HepG2 (cell line): Measurements from ENCODE around the gene ADAMTS17.

Experiments
- CHD4 ChIP-seq: fragments of 200-600 bp; sonication (generic); IDR thresholded peaks from 2 replicates; pipeline ENCODE4 v1.7.0; 2017; ENCODE audit warnings: mild to moderate bottlenecking, low read length, borderline replicate concordance
- CTCF ChIP-seq: sonication (generic); formaldehyde crosslinking; IDR thresholded peaks from 2 replicates; pipeline ENCODE4 v1.5.0; 2020; ENCODE audit warnings: mild to moderate bottlenecking, missing genetic modification reagents, moderate library complexity
- EP300 ChIP-seq, 3 experiments: sonication (generic) in 1 of 3; formaldehyde crosslinking in 1 of 3; IDR thresholded peaks; 2 replicates each; pipeline versions ENCODE4 v1.5.1 to v1.6.1; 2011 to 2020; ENCODE audit warnings: low read depth in 2 of 3, low read length in 2 of 3, borderline replicate concordance in 1 of 3, improper control_type of control experiment in 1 of 3, mild to moderate bottlenecking in 1 of 3, missing genetic modification reagents in 1 of 3, moderate library complexity in 1 of 3
- ESRRA ChIP-seq: sonication (generic); formaldehyde crosslinking; IDR thresholded peaks from 2 replicates; pipeline ENCODE4 v1.5.1; 2020; ENCODE audit warnings: mild to moderate bottlenecking, low read depth, missing genetic modification reagents
- FOXM1 ChIP-seq: sonication (generic); formaldehyde crosslinking; IDR thresholded peaks from 2 replicates; pipeline ENCODE4 v1.5.0; 2020; ENCODE audit warnings: missing genetic modification reagents
- KLF16 ChIP-seq, 2 experiments: sonication (generic) in 1 of 2; formaldehyde crosslinking in 1 of 2; IDR thresholded peaks; 2 replicates each; pipeline versions ENCODE4 v1.6.1 to v1.8.0; 2016 to 2023; ENCODE audit warnings: missing genetic modification reagents in 2 of 2, missing compliant biosample characterization in 1 of 2
- MAX ChIP-seq: IDR thresholded peaks from 2 replicates; pipeline ENCODE4 v1.6.1; 2012; ENCODE audit warnings: inconsistent platforms
- PAXIP1 ChIP-seq: sonication (generic); formaldehyde crosslinking; conservative IDR thresholded peaks from 2 replicates; pipeline ENCODE4 v1.4.0; 2020; ENCODE audit warnings: mild to moderate bottlenecking, missing genetic modification reagents, moderate library complexity
- SIN3A ChIP-seq: IDR thresholded peaks from 2 replicates; pipeline ENCODE4 v1.6.1; 2011; ENCODE audit warnings: low read depth, mild to moderate bottlenecking, control low read depth, low read length, borderline replicate concordance
- TCF12 ChIP-seq, 2 experiments: fragments of 450-650 bp in 1 of 2; sonication (generic) in 1 of 2; formaldehyde crosslinking in 1 of 2; IDR thresholded peaks; 2 replicates each; pipeline versions ENCODE4 v1.6.1 to v1.8.0; 2017 to 2022; ENCODE audit warnings: antibody characterized with exemption in 1 of 2, mild to moderate bottlenecking in 1 of 2, missing genetic modification reagents in 1 of 2, moderate library complexity in 1 of 2
- THAP9 ChIP-seq: sonication (generic); formaldehyde crosslinking; IDR thresholded peaks from 2 replicates; pipeline ENCODE4; 2020; ENCODE audit warnings: missing genetic modification reagents, mild to moderate bottlenecking, borderline replicate concordance

GRCh38 chr15:100092034-100092433 is 249.7 kb downstream of the ADAMTS17 start:
- TF ChIP-seq CTCF (no peak), PAXIP1 (CRISPR knock-in tag) (no peak), MAX (no peak), KLF16 (CRISPR knock-in tag; IDR thresholded peaks at IDR 0.05) (no peak), TCF12 (IDR thresholded peaks at IDR 0.05) (no peak), TCF12 (CRISPR knock-in tag; IDR thresholded peaks at IDR 0.05) (no peak), SIN3A (no peak), FOXM1 (CRISPR knock-in tag) (no peak), CHD4 (no peak), THAP9 (CRISPR knock-in tag) (no peak), EP300 (IDR thresholded peaks at IDR 0.05; ENCODE audit: low read depth in 2 of 2, low read length in 2 of 2) (no peak), EP300 (CRISPR knock-in tag; IDR thresholded peaks at IDR 0.05; ENCODE audit: borderline replicate concordance) (no peak), ESRRA (CRISPR knock-in tag) (no peak)
